ENCODE data around the gene PC.
A peak's percentile ranks its signal among the peaks of the same experiment; 100 is the strongest.
"Not testable (repeated sequence)": the region's sequence is repeated elsewhere in the genome, so short reads cannot be mapped to it uniquely, and the experiment has no call there.

PC gene

GRCh38 chr11:66842896-66843775, 115.0 kb downstream of the PC start, which contains the start of gene RCE1:
TSS of gene RCE1 (plus strand) at chr11:66843441. CDS start at chr11:66843456, 15 bp downstream.
- DNase-seq (ENCODE audit: low read depth), result peak; percentile 77

- DNase-seq (ENCODE audit: low read depth), result no peak
These were observed 115.7 kb downstream of the PC start for GRCh38 chr11:66842501-66842895.

- DNase-seq (ENCODE audit: low read depth), result no peak
These were observed 116.3 kb downstream of the PC start for GRCh38 chr11:66841861-66842260.

DNA sequence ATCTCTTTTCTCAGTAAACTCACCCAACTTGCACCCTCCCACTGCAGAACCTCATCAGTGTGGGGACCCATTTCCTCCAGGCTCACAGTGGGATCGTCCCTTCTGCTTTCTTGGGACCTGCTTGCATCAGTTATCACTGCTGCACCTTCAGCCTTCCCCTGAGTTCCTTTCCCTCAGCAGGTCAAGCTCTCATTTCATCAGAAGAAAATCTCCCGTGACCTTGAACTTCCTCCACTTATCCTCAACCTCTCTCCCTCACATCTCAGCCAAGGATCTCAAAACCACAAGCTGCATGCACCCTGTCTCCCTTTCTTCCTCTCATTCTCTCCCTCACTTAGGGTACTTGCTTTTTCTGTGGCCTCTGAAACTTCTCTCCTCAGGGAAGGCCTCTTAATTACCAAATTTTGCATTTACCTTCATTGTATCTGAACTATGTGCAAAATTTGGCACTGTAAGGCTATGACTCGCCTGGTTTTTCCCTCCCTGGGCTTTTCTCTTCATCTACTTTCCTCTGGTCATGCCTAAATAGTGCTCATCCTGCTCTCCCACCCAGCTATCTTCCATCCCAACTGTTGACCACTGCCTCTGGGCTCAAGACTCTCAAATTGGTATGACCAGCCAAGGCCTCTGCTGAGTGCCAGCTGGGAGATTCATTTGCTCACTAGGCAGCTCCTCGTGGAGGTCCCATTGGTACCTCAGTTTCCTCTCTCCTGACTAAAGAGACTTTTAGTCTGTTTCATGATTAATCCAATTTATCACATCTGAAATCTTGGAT, 117.7 kb downstream of the PC start:
- no peak for DNase-seq (ENCODE audit: low read depth)

DNA sequence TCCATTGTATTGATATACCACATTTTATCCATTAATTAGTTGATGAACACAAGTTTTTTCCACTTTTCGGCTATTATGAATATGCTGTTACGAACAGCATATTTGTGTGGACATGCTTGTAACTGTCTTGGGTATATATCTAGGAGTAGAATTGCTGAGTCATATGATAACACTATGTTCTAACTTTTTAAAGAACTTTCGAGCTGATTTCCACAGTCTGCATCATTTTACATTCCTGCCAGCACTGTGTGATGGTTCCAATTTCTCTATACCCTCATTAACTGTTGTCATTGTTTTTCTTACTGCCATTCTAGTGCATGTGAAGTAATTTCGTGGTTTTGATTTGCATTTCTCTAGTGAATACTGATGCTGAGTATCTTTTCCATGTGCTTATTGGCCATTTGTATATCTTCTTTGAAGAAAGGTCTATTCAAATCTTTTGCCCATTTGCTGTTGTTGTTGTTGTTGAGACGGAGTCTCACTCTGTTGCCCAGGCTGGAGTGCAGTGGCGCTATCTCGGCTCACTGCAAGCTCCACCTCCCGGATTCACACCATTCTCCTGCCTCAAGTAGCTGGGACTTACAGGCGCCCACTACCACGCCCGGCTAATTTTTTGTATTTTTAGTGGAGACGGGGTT, 122.3 kb downstream of the PC start:
- DNase-seq (ENCODE audit: low read depth), result peak; percentile 48

GRCh38 chr11:66834943-66835342, 123.2 kb downstream of the PC start:
- no peak for DNase-seq (ENCODE audit: low read depth)

- DNase-seq (ENCODE audit: low read depth), result no peak
These were observed 123.7 kb downstream of the PC start for GRCh38 chr11:66834539-66834845.

DNA sequence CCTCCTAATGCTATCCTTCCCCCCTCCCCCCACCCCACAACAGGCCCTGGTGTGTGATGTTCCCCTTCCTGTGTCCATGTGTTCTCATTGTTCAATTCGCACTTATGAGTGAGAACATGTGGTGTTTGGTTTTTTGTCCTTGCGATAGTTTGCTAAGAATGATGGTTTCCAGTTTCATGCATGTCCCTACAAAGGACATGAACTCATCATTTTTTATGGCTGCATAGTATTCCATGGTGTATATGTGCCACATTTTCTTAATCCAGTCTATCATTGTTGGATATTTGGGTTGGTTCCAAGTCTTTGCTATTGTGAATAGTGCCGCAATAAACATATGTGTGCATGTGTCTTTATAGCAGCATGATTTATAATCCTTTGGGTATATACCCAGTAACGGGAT, 133.6 kb downstream of the PC start:
- not testable (repeated sequence) for DNase-seq (ENCODE audit: low read depth)

DNA sequence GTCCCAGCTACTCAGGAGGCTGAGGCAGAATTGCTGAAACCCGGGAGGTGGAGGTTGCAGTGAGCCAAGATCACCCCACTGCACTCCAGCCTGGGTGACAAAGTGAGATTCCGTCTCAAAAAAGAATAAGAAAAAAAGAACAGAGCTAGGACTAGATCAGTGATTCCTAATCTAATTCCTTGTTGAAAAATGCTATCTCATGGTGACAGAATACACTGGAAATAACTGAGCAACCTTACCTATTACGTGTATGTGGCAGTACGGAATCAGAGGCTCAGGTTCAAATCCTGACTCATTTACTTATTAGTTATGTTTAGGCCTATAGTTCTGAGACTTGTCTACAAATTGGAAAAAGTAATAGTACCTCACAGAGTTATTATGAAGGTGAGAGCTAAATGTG, 134.5 kb downstream of the PC start:
- no peak for DNase-seq (ENCODE audit: low read depth)

- no peak for DNase-seq (ENCODE audit: low read depth)
These were observed 137.3 kb downstream of the PC start for GRCh38 chr11:66820901-66821300.

DNA sequence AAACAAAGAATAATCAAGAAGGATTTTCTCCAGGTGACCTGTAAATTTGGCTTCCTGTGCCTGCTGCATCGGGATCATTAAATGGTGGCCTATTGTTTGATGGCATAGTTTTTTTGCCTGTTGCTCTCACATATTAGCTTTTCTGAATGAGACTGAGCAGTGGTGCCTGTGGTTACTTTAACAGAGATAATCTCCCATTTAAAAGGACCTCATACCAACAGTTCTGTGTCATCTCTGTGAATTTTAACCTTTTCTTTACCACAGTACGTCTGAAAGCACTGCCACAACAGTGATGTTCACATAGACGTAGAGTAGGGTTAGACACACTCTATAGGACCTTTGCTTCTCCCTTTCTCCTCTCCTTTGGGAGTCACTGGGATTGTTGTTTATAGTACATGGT, 137.8 kb downstream of the PC start:
- no peak for DNase-seq (ENCODE audit: low read depth)

GRCh38 chr11:66818231-66818955, 139.8 kb downstream of the PC start:
- no peak for DNase-seq (ENCODE audit: low read depth)

DNA sequence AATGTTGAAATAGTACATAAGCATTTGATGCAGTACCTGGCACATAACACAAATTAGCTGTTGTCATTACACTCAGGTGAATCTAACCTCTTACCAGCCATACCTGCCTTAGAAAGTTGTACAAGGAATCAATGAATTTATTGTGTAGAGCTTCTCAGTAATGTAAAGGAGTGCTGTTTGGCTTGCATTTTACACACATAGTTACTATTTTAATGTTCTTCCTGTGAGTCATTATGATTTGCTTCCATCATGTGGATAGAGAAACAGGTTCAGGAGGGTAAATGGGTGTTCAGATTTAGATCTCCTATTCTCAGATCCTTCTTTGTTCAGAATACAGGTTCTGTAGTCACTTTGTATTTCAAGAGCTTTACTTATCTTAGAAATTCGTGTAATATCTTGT, 142.5 kb downstream of the PC start:
- no peak for DNase-seq (ENCODE audit: low read depth)

GRCh38 chr11:66814678-66815077, 143.5 kb downstream of the PC start:
- no peak for DNase-seq (ENCODE audit: low read depth)

DNA sequence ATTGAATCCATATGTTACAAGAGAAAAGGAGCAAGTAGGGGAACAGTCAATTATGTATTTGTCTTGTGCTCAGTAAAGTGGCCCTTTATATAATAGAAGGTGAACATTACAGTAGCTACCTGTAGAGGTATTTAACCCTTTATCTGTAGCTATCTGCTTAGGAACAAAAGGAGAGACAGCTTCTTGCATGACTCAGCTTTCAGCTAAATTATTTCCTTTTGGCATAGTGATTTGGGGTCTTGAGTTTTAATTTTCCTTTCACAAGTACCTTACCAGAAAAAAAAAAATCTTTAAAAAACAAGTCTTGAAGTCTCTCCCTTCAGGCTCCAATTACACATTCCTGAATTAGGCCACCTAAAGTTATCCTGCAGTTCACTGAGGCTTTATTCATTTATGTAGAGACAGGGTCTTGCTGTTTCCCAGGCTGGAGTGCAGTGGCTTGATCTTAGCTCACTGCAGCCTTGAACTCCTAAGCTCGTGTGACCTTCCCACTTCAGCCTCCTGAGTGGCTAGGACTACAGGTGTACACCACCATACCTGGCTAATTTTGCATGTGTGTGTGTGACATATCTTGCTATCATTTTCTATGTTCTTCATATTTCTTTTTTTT, 147.5 kb downstream of the PC start:
- DNase-seq (ENCODE audit: low read depth), result no peak

GRCh38 chr11:66809592-66809991, 148.6 kb downstream of the PC start:
- no peak for DNase-seq (ENCODE audit: low read depth)

GRCh38 chr11:66800720-66801428, 157.3 kb downstream of the PC start:
- no peak for DNase-seq (ENCODE audit: low read depth)

- DNase-seq (ENCODE audit: low read depth), result not testable (repeated sequence)
These were observed 158.4 kb downstream of the PC start for GRCh38 chr11:66799815-66800214.

Measured in stromal cell of bone marrow (primary cell).